ENCODE measurements around the gene HPS1.

DNA sequence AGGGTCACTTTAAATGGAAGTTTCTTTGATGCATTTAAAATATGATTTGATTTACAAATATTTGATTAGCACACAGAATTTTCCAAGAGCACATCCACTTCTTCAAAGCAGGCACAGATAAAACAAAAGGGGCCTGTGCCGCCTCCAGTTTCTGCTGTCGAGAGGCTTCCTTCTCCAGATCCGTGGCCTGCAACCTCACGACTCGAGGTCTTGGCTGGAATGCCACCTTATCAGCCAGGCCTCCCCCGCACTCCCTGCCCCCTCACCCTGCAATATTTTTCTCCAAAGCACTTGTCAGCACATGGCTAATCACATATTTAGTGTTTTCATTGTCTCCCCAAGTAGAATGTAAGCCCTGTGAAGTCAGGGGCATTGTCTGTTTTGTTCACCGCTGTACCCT is 44.3 kb downstream of the HPS1 start:
- TF ChIP-seq, protein P1, sequence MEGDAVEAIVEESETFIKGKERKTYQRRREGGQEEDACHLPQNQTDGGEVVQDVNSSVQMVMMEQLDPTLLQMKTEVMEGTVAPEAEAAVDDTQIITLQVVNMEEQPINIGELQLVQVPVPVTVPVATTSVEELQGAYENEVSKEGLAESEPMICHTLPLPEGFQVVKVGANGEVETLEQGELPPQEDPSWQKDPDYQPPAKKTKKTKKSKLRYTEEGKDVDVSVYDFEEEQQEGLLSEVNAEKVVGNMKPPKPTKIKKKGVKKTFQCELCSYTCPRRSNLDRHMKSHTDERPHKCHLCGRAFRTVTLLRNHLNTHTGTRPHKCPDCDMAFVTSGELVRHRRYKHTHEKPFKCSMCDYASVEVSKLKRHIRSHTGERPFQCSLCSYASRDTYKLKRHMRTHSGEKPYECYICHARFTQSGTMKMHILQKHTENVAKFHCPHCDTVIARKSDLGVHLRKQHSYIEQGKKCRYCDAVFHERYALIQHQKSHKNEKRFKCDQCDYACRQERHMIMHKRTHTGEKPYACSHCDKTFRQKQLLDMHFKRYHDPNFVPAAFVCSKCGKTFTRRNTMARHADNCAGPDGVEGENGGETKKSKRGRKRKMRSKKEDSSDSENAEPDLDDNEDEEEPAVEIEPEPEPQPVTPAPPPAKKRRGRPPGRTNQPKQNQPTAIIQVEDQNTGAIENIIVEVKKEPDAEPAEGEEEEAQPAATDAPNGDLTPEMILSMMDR (IDR thresholded peaks at IDR 0.05; ENCODE audit: insufficient read depth, low read depth, low read length), result no peak
- no peak for TF ChIP-seq EZH2 (IDR thresholded peaks at IDR 0.05; ENCODE audit: insufficient read depth, low read length)
